HFFc6 (cell line): ENCODE measurements around the gene TMEM40. TPM values are rescaled to one million over a fixed set of nuclear protein-coding genes. Genes with fewer than 3 reads are reported as not detected.
A peak's percentile ranks its signal among the peaks of the same experiment; 100 is the strongest.

ENCODE experiments used
- DNase-seq: peaks from one replicate; pipeline ENCODE4 v3.0.0-alpha.2; 2018
- H3K27ac Mint-ChIP-seq: 2 replicates; pipeline ENCODE4 v1.8.0; 2020; ENCODE audit warnings: mild to moderate bottlenecking, mixed read lengths
- H3K27me3 Mint-ChIP-seq: 2 replicates; pipeline ENCODE4 v1.8.0; 2021; ENCODE audit warnings: mild to moderate bottlenecking, moderate library complexity, mixed read lengths; ENCODE audit not compliant: insufficient read depth
- H3K36me3 Mint-ChIP-seq: 2 replicates; pipeline ENCODE4 v1.8.0; 2021; ENCODE audit warnings: low read depth, mixed read lengths
- H3K4me1 Mint-ChIP-seq: 2 replicates; pipeline ENCODE4 v1.8.0; 2020; ENCODE audit warnings: low read depth, mixed read lengths
- H3K4me3 Mint-ChIP-seq: 2 replicates; pipeline ENCODE4 v1.8.0; 2020; ENCODE audit warnings: mild to moderate bottlenecking, moderate library complexity, mixed read lengths
- H3K9me3 Mint-ChIP-seq: 2 replicates; pipeline ENCODE4 v1.8.0; 2020; ENCODE audit warnings: mild to moderate bottlenecking, mixed read lengths
- CTCF ChIP-seq: fragments of 200-600 bp; sonication (generic); IDR thresholded peaks from 2 replicates; pipeline ENCODE4 v1.5.0; 2021; ENCODE audit warnings: antibody characterized with exemption, mild to moderate bottlenecking
- total RNA-seq, 6 experiments: library from RNA; stranded (reverse); fragmentation: NEBNext Ultra II Directional; extraction: Animal tissue kit (Norgen Biotek cat#: 25700); gene quantifications; 2 replicates in 1 of 6; 3 replicates in 5 of 6; pipeline ENCODE4 v1.2.3, GENCODE V29; 2021

The TMEM40 gene
- total RNA-seq, 6 experiments from 2014 or later, result 0.32 to 0.40 (median 0.36) TPM; not detected in 3

- H3K27me3 Mint-ChIP-seq, result peaks cover 21% of the 10 kb centered on the region
- no peak overlapping the region for H3K4me3 Mint-ChIP-seq
- no peak for DNase-seq
- no peaks in the 10 kb centered on the region for H3K36me3 Mint-ChIP-seq
- H3K4me1 Mint-ChIP-seq, result peaks cover 23% of the 10 kb centered on the region
- no peak for TF ChIP-seq CTCF
- H3K9me3 Mint-ChIP-seq, result no peaks in the 10 kb centered on the region
- H3K27ac Mint-ChIP-seq, result no peak overlapping the region
Observed at GRCh38 chr3:12733566-12733965, 25.5 kb downstream of the TMEM40 start.

GRCh38 chr3:12730506-12731242, 28.4 kb downstream of the TMEM40 start:
- TF ChIP-seq CTCF, result no peak
- H3K4me1 Mint-ChIP-seq, result peaks cover 23% of the 10 kb centered on the region
- peaks cover 13% of the 10 kb centered on the region for H3K27me3 Mint-ChIP-seq
- no peaks in the 10 kb centered on the region for H3K36me3 Mint-ChIP-seq
- peak; percentile 57 for DNase-seq
- no peak overlapping the region for H3K27ac Mint-ChIP-seq
- no peak overlapping the region for H3K4me3 Mint-ChIP-seq
- no peaks in the 10 kb centered on the region for H3K9me3 Mint-ChIP-seq

- H3K4me3 Mint-ChIP-seq, result no peak overlapping the region
- peaks cover 5% of the 10 kb centered on the region; the same call in 1 of the 2 replicates for H3K36me3 Mint-ChIP-seq
- H3K27me3 Mint-ChIP-seq, result peaks cover 7% of the 10 kb centered on the region
- H3K27ac Mint-ChIP-seq, result no peak overlapping the region
- no peak for TF ChIP-seq CTCF
- no peak for DNase-seq
- no peaks in the 10 kb centered on the region; the same call in 1 of the 2 replicates for H3K9me3 Mint-ChIP-seq
- peaks cover 27% of the 10 kb centered on the region for H3K4me1 Mint-ChIP-seq
Observed at GRCh38 chr3:12729051-12729651, 29.9 kb downstream of the TMEM40 start.

- no peak for TF ChIP-seq CTCF
- Mint-ChIP-seq H3K9me3 (peaks cover 9% of the 10 kb centered on the region), H3K27me3 (peaks cover 7% of the 10 kb centered on the region), H3K27ac (no peak overlapping the region), H3K4me1 (peaks cover 22% of the 10 kb centered on the region), H3K36me3 (peaks cover 5% of the 10 kb centered on the region; the same call in 1 of the 2 replicates), H3K4me3 (no peak overlapping the region)
- DNase-seq, result no peak
Observed at GRCh38 chr3:12727937-12728336, 31.1 kb downstream of the TMEM40 start.

- Mint-ChIP-seq H3K36me3 (peaks cover 5% of the 10 kb centered on the region; the same call in 1 of the 2 replicates), H3K9me3 (peaks cover 9% of the 10 kb centered on the region), H3K27me3 (peaks cover 7% of the 10 kb centered on the region), H3K4me3 (no peak overlapping the region), H3K4me1 (peaks cover 22% of the 10 kb centered on the region), H3K27ac (no peak overlapping the region)
- TF ChIP-seq CTCF, result no peak
- DNase-seq, result no peak
Observed at GRCh38 chr3:12727481-12727880, 31.6 kb downstream of the TMEM40 start.
